HG03064 (cell line): ENCODE measurements around the gene SNRPA1.

Source experiments
- ATAC-seq: cut with Tn5 transposase; IDR thresholded peaks from one replicate; pipeline ENCODE4 v1.9.1; 2021; ENCODE audit warnings: low read depth; ENCODE audit not compliant: unreplicated experiment

Gene SNRPA1

DNA sequence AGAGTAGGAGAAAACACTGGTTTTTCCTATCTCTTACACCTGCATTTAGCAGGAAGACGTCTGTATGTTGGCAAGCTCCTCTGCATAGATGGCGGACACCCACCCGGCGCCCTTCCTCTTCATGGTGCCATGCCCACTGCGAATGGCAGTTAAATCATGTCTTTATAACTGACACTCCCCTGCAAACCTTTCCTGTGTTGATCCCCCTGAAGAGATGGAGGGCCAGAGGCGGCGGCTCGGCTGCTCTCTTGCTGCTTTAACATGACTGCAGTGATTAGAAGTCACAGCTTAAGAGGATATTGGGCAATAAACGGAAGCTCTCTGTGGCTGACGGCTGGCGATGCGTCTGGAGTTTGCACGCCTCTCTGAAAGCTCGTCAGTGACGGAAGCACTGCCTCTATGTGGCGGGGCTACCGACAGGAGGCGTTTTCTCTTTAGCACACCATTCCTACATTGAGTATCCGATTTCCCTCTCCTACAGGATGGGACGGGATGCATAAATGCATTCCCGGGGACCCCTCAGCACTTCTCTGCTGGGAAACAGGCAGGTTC is 25.5 kb upstream of the SNRPA1 start:
- no peak for ATAC-seq

DNA sequence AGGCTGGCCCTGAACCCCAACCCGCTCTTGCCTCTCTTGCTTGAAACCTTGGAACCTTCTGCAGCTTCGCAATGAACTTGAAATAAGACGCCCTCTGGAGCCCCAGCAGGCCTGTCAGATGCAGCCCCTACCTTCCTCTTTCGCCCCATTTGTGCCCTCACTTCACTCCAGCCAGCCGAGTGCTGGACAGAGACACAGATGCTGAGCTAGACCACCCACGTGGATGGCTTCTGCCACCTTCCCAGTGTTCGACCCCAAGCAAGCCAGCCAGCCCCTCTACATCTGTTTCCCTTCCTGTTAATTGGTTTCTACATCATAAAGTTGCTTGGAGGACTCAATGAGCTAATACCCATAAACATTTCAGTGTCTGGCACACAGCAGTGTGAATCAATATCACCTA is 23.8 kb upstream of the SNRPA1 start:
- ATAC-seq, result no peak

DNA sequence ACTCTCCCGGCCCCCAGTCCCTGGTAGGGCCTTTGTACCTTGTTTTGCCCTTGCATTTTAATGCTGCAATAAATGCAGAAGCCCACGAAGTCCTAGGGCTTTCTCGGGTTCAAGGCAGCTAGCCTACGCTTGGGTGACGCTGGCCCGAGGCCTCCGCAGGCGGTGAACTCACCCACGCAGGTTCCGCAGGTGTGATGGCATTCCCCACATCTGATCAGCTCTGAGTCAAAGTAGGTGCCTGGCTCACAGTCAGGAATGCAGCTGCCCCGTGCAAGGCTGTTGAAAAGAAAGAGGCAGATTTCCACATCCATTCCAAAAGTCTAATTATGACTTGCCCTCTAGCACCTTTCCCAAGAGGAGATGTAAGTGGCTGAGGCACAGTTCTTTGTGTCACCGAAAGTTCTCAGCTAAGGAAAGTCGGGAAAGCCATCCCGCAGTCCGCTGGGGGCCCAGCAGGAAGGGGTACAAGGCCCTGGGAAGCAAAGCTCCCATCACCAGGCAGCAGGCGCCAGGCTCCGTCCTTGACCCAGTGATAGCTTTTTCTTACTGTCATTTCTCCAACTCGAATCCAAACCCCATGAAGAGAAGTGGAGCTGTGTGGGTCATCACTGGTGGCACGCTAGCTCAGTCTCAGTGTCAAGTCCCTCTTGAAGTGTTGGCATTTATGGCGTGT is 23.2 kb upstream of the SNRPA1 start:
- no peak for ATAC-seq

DNA sequence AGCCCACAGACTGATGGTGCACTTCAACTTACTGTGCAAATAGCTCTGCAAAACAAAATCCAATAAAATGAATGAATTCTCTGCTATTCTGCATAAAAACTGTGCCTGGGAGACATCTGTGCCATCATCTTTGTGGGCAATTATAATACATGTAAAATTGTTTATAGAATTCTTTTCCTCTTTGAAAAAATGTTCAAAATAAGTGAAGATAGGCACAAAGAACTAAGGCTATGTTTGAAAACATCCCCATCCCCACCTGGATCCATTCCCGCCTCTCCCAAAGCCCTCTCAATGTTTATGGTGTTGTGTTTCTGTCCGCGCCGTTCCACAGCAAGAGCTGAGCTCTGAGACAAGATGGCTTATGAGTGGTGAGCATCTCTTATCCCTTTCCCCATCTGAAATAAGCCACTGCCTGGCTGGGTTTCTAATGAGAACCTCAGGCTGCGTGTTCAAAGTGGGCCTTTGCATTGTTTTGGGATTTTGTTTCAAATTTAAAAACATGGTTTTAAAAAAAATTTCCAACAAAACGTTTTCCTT is 22.4 kb upstream of the SNRPA1 start:
- no peak for ATAC-seq

DNA sequence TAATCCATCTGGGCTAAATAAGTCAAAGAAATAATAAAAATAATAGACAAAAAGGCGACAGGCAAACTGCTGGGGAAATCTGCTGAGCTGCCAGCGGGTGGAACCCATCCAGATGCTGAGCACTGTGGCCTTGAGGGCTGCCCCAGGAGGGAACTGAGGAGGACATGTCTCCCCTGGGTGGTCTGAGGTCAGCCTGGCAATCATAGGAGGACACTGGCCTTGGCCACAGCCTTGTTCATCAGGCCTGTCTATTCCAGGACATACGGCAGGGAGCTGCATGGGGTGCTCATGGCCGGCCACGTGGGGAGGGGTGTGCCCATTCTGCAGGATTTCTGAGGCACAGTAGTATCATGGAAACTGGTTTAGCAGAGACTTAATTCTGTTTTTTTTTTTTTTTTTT is 21.5 kb upstream of the SNRPA1 start:
- ATAC-seq, result no peak

DNA sequence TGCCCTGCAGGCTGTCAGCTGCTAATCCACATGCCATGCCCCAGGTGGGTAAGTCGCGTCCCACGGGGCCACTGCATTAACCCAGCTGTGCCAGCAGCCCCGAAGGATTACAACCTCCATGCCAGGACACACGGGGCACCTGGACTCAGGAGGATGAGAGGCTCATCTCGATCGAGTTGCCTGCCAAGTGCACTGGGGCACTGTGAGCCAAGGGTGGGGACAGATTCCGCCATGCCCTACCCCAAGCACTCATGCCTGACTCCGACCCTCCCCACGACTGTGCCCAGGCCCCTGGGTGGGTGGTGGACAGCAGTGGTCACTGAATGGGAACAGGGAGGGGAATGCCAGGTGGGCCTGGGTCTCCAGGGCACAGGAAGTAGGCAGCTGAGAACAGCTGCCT is 20.7 kb upstream of the SNRPA1 start:
- no peak for ATAC-seq

DNA sequence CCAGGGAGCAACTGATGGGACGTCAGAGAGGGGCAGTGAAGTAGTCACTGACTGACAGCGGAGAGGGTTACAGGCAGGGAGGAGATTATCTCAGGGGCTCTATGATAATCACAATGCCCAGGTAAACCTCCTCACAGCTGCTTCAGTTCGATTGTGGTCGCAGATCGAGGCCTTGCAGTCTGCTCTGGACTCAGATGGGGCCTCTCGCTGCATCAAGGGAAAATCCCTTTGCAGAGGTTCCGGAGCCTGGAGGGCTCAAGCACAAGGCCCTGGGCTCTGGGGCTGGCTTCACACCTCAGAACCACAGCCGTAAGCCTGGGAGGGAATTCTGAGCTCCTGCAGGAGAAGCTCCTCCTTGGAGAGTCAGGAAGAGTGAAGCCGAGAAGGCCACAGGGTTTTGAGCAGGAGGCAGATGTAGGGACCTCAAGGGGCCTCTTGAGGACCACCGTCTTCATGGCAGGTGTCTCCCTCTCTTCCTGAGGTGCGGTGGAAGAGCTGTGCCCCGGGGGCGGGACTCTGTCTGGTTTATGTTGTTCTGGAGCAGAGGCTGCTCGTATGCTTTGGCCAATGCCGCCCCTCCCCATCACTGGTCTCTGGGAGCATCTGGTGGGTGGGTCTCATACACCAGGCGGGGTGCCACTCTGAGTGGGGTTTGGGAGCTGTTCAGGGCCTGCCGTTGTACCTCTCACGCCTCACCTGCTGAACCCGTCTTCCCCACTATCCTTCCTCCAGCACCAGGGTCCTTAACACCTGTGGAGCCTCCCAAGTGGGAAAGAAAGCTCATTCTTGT is 19.5 kb upstream of the SNRPA1 start:
- no peak for ATAC-seq

DNA sequence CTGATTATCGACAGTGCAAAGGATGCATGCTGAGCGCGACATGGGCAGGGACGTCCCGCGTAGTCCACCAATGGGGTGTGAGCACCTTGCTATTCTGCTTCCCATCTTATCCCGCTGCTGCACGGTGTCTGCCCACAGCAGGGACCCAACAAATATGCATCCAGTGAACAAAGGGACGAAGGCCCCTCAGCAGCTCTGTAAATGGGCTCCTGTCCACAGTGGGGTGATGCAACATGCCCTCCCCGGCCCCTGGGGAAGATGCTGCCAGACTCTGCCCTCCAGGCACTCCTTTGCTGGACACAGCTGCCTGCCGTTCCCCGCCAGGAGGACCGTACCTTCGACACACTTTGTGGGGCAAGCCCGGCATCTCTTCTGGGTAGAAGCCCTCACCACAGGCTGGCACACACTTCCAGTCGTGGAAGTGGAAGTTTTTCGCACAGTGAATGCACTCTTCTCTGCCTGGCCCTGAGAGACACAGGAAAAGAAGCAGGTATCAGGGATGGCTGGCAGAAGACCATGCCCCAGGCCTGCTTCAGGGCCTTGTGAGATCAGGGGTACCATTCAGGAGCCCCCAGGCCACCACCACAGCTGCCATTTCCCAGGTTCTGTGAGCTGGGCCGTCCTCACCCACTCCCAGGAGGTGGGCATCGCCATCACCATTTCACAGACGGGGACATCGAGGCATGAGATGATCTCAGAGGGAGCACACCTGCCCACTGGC is 18.2 kb upstream of the SNRPA1 start:
- ATAC-seq, result no peak

DNA sequence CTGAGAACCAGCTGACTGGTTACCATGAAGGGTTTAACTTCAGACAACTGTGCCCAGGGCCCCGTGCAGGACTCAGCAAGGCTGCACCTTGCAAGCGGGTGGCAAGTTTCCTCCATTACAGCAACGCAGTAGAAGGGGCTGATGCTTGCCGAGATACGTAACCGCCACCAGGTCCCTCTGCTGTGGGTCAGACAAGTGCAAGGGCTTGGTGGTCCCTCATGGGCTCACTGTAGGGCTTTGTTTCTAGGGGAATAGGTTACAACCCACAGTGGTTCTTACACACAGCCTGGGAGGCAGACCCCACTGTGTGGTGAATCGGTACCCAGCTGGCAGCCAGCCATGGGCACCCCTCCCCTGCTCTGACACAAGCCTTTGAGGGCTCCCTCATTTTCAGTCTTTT is 15.5 kb upstream of the SNRPA1 start:
- no peak for ATAC-seq

DNA sequence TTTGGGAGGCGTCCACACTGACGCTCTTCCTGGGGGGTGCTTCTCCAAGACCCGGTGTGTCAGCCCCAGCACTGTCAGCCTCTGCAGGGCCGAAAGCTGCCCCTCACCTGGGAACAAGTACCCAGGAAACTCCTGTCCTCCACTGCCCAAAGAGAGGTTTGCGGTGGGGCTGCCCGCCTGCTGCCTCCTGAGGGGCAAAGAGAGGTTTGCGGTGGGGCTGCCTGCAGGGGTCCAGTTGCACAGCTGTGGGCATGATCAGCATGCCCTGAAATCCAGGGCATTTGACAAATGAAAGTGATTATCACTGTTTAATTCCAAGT is 15.1 kb upstream of the SNRPA1 start:
- no peak for ATAC-seq

DNA sequence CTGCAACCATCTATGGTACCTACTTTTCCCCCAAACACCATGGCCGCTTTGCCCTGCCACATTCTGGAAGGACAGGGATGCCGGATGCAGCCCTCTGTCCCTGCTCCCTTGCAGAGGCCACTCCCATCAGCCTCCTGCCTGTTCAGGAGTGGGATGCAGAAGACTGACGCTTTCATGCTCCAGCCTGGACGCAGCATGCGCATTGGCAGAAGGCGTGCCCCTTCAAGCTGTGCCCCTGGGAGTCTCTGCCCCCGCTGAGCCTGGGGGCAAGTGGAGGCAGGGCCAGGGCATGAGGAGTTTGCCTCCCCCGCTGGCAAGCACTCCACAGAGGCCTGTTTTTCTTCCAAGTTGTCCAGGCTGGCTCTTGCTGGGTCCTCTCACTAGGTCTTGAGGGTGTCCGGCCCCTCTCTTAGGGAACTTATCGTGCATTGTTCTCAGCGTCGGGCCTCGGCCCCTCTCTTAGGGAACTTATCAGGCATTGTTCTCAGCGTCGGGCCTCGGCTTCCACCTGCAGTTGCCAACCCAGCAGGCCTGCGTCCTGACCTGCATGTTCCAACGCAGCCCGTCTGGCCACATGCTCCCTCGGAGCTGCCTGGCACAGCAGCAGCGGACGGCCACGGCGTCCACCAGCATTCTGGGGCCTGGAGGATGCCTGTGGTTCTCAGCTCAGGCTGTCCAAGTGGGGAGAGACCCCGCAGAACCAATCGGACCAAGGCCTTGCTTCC is 14.6 kb upstream of the SNRPA1 start:
- ATAC-seq, result no peak

DNA sequence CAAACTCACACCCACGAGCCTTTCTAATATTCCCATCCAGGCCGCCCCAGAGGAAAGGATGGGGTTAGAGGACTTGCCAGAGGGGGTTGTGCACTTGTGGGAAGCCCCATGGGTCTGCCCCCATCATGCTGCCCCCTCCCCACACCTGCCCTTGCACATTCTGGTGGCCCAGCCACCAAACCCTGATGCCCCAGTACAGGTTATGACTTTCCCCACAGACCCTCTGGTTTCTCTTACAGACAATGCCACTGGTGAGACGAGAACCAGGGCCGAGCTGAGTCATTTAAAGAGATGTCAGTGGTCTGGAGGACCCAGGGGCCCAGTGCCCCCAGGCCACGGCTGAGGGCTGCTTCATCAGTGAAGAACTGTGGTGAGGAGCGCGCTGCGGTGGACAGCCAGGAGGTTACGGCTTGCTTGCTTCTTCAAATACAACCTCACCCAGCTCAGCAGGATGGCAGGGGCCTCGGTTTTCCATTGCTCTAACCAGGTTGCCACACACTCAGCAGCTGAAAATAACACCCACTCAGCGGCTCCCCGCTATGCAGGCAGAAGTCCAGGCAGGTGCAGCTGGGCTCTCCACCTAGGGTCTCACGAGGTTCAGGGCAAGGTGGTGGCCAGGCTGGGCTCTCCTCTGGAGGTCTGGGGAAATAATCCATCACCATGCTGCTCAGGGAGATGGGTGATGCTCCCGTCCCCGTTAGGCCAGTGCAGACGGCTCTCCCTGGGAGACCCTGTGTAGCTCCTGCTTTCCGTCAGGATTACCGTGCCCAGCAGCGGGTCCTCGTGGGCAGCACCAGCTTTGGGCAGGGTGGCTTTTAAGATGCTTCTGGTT is 13.8 kb upstream of the SNRPA1 start:
- no peak for ATAC-seq

DNA sequence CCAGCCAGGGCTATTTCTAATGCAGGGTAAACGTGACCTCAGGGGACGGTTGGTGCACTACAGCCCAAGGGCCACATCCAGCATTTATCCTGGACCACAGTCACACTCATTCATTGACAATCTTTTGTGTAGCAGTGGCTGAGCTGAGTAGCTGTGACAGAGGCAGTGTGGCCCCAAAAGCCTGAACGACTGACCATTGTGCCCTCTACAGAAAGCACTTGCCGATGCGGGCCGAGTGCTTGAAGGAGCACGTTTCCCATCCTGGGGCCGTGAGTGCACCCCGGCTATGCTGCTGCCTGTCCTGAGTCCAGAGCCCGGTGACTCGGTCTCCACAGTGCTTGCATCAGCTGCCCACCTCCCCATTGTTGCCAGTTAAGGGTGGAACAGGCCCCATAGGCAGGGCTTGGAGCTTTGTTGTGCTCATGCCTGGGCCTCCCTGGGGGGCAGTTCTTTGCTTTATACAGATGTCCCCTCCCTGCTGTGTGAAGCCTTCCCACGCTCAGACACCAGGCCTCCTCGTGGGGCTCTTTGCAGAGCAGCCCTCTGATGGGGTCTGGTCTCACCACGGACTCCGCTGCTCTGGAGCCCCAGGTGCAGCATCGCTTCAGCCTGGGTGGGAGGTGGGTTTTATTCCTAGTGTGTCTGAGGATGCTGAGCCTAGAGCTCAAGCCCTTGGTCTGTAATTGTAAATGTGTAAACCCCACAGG is 13.0 kb upstream of the SNRPA1 start:
- ATAC-seq, result no peak

DNA sequence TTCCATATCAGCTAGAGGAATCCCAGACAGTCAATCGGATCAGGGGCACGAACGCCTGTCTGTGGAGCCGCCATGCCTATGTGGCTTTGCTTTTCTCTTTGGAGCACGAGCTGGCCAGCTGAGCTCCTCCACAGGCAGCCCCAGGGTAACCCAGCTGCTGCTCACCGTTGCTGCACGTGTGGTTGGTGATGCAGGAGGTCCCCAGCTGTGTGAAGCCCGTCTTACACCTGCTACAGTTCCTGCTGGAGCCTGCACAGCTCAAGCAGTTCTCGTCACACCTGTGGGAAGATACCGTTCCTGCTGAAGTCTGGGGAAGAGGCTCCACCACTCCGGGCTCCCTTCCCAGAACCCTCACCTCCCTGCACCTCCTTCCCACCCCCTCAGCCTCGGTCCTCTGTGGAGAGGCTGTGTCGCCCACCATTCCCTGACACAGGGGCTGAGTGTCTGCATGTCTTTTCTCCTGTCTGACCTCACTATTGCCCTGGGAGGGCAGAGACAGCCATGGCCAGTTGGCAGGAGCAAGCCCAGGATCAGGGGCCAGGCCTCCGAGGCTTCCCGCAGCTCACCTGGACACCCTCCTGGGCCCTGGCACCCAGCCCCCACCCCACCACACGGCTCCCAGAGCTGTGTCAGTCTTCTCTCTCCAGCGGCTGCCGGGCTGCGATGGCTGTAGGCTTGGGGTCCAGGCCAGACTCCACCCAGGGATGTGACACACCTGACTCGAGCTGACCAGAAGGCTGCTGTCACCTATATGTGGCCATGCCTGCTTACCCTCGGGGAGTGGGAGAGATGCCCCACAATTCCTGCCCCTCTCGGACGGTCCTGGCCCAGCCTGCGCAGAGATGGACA is 12.2 kb upstream of the SNRPA1 start:
- no peak for ATAC-seq

DNA sequence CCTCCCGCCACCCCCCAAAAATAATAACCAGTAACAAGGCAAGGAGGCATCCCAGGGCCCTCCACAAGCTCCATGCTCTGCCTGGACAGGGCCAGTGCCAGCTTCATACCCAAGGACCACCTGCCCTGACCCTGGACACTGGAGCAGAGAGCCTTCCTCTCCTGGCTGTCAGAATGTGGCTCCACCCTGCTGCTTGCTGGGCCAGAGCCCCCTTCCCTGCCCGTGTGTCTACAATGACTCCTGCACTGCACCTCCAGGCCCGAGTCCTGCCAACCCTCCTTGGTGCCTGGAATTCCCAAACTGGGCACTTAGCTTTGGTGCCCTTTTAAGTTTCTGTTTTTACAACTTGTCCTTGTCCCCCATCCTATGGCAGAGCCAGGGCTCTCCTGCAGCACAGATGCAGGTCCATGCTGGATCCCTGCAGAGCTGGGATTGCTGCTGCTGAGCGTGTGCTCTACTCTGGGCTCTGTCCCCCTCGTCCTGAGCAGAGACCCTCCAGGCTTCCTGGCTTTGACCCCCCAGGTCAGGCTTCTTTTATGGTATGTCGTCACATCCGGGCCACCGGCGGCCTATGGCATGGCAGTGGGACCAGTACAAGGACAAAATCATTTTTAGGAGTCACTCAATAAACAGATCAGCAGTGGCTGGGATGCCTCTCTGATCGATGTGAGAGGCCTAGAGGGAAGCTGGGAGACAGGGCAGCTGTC is 11.4 kb upstream of the SNRPA1 start:
- ATAC-seq, result no peak

DNA sequence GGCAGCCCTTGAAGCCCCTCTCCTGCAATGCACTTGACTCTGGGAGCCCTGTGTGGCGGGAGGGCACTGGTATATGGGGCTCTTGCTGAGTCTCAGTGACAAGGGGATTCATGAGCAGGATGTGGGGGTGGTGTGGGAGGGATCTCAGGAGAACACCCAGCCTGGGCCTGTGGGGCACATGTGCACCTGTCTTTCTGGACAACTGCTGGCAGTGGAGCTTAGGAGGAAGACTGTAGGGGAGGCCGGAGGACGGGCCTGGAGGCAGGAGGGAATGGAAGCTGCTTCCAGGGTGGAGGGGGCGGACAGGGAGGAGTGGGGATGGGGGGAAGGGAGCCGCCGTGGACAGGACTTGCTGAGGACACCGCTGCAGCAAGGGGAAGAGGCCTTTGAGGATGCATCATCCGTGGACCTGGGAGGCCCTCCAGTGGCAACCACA is 10.8 kb upstream of the SNRPA1 start:
- ATAC-seq, result no peak

DNA sequence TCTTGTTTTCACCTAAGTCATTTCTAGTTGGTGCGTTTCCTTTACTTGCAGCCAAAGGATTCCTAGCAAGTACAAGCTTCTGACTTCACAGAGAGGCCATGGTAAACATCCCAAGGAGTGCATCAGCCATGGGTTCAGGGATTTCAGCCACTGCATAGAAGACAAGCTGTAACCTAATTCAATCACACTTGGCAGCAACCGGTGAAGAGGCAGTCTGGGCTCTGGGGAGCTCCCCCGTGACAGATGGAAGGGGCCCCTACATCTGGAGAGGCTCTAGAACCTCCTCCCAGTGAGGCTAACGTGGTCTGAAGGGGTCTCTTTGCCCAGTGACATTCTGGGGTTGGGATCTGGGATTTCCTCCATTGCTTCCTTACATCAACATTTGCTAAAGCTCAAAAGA is 8.4 kb upstream of the SNRPA1 start:
- ATAC-seq, result no peak
